Stimulated activated CD4-positive, alpha-beta T cell treated with anti-CD3 and anti-CD28 coated beads, Interleukin-1b, Interleukin-23, amount 100 ng/mL, for 4 hours (primary cell): ENCODE measurements around the gene CD14.
"Not testable (repeated sequence)": the region's sequence is repeated elsewhere in the genome, so short reads cannot be mapped to it uniquely, and the experiment has no call there.

Experiments used
- DNase-seq, 2 donors: peaks; one replicate each; pipeline ENCODE4 v3.0.0-alpha.2; 2020; ENCODE audit warnings: low read depth in 2 of 2

CD14 gene

DNA sequence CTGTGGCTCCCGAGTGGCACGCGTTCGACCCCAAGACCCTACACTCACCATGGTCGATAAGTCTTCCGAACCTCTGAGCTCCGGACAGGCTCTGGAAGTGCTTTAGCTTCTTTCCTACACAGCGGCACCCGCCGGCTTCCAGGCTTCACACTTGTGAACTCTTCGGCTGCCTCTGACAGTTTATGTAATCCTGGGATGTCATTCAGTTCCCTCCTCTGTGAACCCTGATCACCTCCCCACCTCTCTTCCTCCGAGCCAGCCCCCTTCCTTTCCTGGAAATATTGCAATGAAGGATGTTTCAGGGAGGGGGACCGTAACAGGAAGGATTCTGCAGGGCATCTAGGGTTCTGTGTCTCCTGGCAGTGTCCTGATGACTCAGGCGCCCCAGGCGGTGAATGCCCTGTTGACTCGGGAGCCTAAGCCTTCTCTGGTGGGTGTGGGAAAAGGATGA is at the start of gene CD14:
CD14 (minus strand) TSS at position 155 of the 451 bp plus-strand sequence; CDS start at position 51, 104 bp downstream.
- no peak for DNase-seq

DNA sequence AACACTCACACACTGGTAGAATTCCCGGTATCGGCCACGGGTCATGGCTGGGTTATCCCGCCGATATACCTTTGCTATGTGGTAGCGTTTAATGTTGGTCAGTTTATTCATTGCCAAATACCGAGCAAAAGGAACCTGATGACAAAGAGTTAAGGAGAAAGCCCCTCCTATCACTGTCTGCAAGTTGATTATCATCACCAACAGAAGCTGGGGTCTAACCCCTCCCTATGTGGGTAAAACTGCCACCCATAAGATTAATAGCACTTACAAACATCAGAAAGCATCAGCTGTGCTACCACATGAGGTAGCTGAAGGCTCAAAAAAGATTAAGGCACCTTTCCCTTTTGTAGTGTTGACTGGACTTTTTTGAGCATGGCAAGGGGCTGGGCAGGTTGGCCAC is 46.0 kb upstream of the CD14 start:
- DNase-seq: no peak

GRCh38 chr5:140677947-140678346 is 45.0 kb upstream of the CD14 start:
- DNase-seq: no peak

- DNase-seq: no peak
These were observed 41.7 kb upstream of the CD14 start for GRCh38 chr5:140674629-140675028.

DNA sequence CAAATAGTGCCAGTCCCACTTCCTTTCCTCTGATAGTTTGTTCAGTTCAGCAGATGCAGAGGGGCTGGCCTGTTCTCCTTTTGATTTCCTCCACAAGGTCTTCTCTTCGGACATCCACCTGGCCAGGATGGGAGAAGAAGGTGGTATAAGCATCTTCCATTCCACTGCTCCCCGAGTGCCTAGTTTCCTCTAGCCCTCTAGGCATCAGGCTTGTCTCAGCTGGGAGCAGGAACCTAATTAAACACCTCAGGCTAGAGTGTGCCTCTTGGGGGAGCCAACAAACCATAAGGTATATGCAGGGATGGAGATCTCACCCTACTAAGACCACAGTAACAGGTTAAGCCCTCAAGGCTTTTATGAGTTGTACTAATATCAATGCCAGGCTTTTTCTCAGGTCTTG is 41.2 kb upstream of the CD14 start:
- DNase-seq: no peak

DNA sequence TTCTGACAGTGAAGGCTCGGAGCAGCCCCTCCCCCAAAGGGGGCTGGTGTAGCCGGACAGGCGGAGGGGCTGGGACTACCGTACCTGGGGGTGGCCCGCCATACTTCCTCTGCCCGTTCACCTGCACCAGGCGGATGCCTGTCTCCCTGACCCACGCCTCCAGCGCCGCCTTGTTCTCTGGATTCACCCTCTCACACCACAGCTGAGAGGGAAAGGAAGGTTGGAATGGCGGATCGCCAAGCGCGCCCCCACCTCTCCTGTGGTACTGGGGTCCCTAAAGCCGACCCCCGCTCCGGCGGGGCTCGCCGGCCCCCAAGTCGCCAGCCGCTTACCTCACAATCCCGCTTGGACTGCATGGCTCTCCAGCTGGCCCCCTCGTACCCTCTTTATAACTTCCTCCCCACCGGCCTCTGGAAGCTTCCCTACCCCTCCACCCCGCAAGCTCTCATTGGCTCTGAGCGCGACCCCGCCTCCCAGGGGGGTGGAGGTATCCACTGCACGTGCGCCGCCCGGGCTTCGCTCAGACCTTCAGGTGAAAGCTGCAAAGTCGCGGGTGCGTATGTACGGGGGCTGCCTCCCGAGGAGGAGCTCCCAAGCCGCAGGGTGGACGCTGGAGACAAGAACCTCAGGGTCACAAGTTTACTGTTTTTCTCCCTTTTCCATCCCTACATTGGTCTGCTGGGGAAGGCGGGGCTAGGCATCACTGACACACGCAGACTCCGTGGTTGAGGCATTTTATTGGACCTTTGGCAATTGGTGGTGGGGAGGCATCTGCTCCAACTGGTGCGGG is 40.4 kb upstream of the CD14 start, which contains the start of gene DND1:
DND1 (minus strand) TSS at position 390 of the 790 bp plus-strand sequence; CDS start at position 356, 34 bp downstream.
- DNase-seq: no peak

GRCh38 chr5:140672455-140673186 is 39.6 kb upstream of the CD14 start:
- no peak for DNase-seq

GRCh38 chr5:140671472-140672125 is 38.6 kb upstream of the CD14 start:
- no peak for DNase-seq

DNA sequence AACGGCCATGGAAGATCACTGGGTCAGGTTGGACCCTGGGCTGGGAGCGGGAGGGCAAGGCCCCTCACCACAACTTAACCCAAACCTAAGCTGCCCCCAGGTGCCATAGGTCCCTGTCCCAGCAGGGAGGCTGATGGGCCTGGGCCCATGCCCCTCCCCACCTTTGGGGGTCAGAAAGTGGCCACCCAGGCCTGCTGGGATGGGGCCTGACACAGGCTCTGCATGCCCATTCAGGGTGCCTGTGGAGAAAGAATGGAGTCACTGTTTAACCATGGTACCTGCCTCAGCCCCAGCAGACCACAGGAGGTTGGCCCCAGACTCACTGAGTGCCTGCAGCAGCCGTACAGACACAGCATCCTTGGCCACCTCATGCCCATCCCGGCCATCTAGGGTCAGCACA is 38.1 kb upstream of the CD14 start:
- DNase-seq: not testable (repeated sequence)

DNA sequence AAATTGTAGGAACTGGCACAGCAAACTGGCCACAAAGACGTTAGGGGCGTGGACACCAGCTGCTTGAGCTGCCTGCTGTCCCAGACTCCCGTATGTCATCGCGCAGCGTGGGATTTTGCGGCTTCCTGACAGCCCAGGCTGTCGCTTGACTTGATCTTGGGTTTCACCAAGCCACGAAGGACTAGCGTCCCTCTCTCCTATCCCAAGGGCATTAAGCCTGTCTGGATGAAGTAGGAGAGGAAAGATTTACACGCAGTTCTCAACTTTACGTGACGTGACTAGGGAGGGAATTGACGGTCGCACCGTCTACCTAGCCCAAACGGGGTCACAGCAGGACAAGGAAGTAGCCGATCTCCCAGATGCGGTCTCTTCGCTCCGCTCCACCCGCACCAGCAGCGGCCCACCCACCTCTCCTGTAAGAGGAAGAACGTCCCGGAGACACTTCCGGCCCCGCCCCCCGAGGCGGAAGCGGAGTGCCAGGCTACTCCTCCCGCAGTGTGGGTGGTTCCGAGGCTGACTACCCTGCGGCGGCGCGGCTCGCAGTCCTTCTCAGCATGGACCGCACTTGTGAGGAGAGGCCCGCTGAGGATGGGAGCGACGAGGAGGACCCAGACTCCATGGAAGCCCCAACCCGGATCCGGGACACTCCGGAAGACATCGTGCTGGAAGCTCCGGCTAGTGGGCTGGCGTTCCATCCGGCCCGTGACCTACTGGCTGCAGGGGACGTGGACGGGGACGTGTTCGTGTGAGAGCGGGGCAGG is 31.6 kb upstream of the CD14 start, which contains the start of gene WDR55:
WDR55 (plus strand) TSS at position 546 of the 761 bp plus-strand sequence; CDS start at position 555, 9 bp downstream.
- peak; percentile 91 to 96 for DNase-seq

DNA sequence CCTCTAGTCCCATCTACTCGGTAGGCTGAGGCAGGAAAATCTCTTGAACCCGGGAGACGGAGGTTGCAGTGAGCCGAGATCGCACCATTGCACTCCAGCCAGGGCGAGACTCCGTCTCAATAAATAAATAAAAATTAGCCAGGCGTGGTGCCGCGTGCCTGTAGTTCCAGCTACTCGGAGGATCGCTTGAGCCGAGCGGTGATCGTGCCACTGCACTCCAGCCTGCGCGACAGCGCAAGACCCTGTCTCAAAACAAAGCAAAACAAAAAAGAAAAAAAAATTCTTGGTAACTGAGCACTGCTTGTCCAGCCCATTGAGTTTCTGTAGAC is 31.0 kb upstream of the CD14 start:
- DNase-seq: no peak

- not testable (repeated sequence) for DNase-seq
These were observed 27.4 kb upstream of the CD14 start for GRCh38 chr5:140660371-140660770.

GRCh38 chr5:140658870-140659269 is 25.9 kb upstream of the CD14 start:
- no peak for DNase-seq

DNA sequence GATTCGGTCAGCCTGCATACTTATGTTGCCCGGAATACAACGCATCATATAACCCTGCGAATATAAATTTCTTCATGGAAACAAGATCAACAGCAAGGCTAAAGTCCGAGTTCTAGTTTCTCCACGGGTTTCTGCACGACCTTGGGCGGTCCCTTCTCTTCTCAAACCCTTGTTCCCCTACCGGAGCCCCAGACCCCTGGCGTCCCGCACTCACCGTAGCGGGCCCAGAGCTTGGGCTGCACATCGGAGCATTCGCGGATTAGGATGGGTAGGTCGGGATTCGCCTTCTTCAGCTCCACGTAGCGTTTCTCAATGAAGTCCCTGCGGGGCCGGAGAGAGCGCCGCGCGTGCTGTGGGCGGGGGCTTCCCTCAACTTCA is 14.1 kb upstream of the CD14 start:
- no peak for DNase-seq

- no peak for DNase-seq
These were observed 9.7 kb upstream of the CD14 start for GRCh38 chr5:140642718-140643117.

DNA sequence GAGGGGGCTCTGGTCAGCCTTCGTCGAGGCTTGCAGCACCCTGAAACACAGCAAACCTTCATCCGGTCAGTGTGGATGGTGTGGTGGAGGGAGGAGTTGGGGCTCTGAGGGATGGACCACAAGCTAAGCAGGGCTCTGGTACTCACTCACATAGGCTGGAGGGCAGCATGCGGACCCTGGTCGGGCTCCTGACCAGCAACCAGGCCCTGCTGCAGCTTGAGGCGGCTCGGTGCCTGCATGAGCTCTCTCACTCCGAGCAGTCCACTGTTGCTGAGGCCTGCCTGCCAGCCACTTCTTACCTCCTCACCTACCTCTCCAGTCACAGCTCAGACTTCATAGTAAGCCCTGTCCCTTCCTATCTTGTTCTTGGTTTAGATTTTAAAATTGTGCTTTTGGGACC is 8.7 kb upstream of the CD14 start:
- no peak for DNase-seq

- peak; percentile 95 to 98 for DNase-seq
These were observed 6.4 kb upstream of the CD14 start, which contains the start of gene TMCO6 for GRCh38 chr5:140639148-140639981. Gene TMCO6 (plus strand): TSS chr5:140639451. CDS start chr5:140639528, 77 bp downstream.

- DNase-seq: not testable (repeated sequence)
These were observed 5.8 kb upstream of the CD14 start for GRCh38 chr5:140638898-140639147.

GRCh38 chr5:140637371-140638100 is 4.6 kb upstream of the CD14 start:
- DNase-seq: no peak
